IPS DF 6.9 (cell line): Measurements from ENCODE around the gene FAM117B.

Experiments
- DNase-seq: peaks from one replicate; pipeline ENCODE4 v3.0.0-alpha.2; 2013; ENCODE audit warnings: low read depth, low spot score
- H3K27ac ChIP-seq: one replicate; pipeline ENCODE4 v1.5.1; 2013; ENCODE audit warnings: low read length, control low read depth
- H3K27me3 ChIP-seq: 2 replicates; pipeline ENCODE4 v1.6.1; 2013; ENCODE audit warnings: mild to moderate bottlenecking, low read length; ENCODE audit not compliant: control insufficient read depth, insufficient read depth
- H3K36me3 ChIP-seq: 2 replicates; pipeline ENCODE4 v1.6.1; 2013; ENCODE audit warnings: low read length; ENCODE audit not compliant: control insufficient read depth, insufficient read depth
- H3K4me1 ChIP-seq: 2 replicates; pipeline ENCODE4 v1.6.1; 2013; ENCODE audit warnings: low read length; ENCODE audit not compliant: control insufficient read depth, insufficient read depth
- H3K4me3 ChIP-seq: 2 replicates; pipeline ENCODE4 v1.5.1; 2013; ENCODE audit warnings: mild to moderate bottlenecking, low read length
- H3K9me3 ChIP-seq: 2 replicates; pipeline ENCODE4 v1.6.1; 2013; ENCODE audit warnings: low read length, inconsistent platforms; ENCODE audit not compliant: control insufficient read depth, insufficient read depth
- WGBS: extraction: QIAGEN DNeasy Blood & Tissue Kit; methylation state at CpG from one replicate; pipeline ENCODE4 v1.1.7; 2013; ENCODE audit warnings: mixed read lengths, missing lambda C conversion rate; ENCODE audit not compliant: insufficient read length, insufficient coverage; 5-methylcytosine and 5-hydroxymethylcytosine counted together

Gene FAM117B

DNA sequence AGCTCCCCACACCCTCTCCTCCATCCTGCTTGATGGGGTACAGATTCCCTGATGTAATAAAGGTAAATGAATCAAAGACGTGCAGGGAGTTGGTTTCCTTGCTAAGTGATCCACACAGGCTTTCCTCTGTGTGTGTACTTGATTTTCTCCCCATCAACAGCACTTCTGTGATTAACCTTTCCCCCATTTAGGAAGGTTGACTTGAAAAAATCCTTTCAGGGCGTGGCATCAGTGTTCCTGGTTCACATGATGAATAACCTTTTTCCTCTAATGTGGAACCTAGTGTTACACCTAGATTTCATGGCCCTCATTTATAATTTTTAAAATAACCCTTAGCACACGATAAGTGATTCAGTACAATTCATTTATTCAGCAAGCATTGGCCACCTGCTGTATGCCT is 121.8 kb downstream of the FAM117B start:
- Histone ChIP-seq H3K27ac (no peak overlapping the region), H3K9me3 (no peaks in the 10 kb centered on the region), H3K36me3 (peaks cover 12% of the 10 kb centered on the region), H3K27me3 (no peaks in the 10 kb centered on the region), H3K4me3 (no peak overlapping the region), H3K4me1 (no peaks in the 10 kb centered on the region)
- WGBS: no CpG with 5 or more reads among the region's 3 CpGs
- DNase-seq: no peak

DNA sequence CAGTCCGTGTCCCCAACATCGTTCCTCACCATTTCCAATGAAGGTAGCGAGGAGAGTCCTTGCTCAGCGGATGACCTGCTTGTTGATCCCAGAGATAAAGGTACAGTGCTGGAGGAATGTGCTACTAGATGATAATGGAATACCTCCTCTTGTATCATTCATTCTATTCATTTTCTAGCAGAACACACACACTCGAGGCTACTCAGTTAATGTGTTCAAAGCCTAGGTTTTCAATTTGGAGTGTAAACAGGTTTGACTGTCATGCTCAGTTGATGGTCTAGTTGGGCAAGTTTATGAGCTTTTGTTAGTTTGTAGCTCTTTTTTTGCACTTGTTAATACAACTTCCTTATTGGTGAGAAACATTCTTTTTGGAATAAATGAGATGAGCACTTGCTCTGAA is 122.6 kb downstream of the FAM117B start:
- Histone ChIP-seq H3K27ac (no peak overlapping the region), H3K36me3 (peaks cover 12% of the 10 kb centered on the region), H3K27me3 (no peaks in the 10 kb centered on the region), H3K4me3 (no peak overlapping the region), H3K9me3 (no peaks in the 10 kb centered on the region), H3K4me1 (no peaks in the 10 kb centered on the region)
- no CpG with 5 or more reads among the region's 5 CpGs for WGBS
- no peak for DNase-seq

DNA sequence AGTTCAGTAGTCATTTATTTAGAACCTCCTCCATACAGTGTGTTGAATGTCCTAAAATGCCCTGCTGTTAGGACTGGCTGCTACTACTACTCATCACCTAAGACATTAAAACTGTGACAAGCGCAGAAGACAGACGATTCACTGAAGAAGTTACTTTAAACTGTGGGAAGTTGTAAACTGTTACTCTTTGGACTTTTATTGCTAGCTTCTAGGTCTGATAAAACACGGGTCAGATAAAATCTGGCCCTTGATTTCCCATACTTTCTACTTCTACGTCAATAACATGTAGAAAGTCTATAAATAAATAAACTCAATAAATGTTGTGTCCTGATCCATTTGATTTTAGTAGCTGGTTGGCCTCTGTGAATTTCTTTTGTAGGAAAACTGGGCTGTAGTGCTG is 123.4 kb downstream of the FAM117B start:
- no peaks in the 10 kb centered on the region for H3K9me3 ChIP-seq
- no peak overlapping the region for H3K27ac ChIP-seq
- H3K27me3 ChIP-seq: no peaks in the 10 kb centered on the region
- no peak for DNase-seq
- peaks cover 12% of the 10 kb centered on the region for H3K36me3 ChIP-seq
- H3K4me3 ChIP-seq: no peak overlapping the region
- WGBS: no CpG with 5 or more reads among the region's 4 CpGs
- no peaks in the 10 kb centered on the region for H3K4me1 ChIP-seq

DNA sequence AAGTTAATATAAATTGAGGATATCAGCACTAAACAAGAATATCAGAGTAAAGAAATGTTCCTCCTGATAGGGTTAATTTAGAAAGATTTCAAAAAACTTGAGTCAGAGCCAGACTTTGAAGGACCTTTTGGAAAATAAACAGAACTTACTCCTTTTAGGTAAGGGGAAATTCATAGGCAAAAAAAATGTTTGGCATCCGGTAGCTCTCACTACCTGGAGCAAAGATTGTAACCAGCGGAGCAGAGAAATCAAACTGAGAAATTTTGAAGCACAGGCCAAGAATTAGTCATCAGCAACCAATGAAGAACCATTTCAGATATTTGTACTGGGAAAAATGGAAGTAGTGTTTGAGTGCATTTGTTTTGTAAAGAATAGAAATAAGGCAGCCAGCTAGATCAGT is 123.8 kb downstream of the FAM117B start:
- H3K36me3 ChIP-seq: peaks cover 12% of the 10 kb centered on the region
- no peaks in the 10 kb centered on the region for H3K27me3 ChIP-seq
- no peak overlapping the region for H3K4me3 ChIP-seq
- H3K9me3 ChIP-seq: no peaks in the 10 kb centered on the region
- WGBS: no CpG with 5 or more reads among the region's 2 CpGs
- H3K4me1 ChIP-seq: no peaks in the 10 kb centered on the region
- H3K27ac ChIP-seq: no peak overlapping the region
- no peak for DNase-seq

DNA sequence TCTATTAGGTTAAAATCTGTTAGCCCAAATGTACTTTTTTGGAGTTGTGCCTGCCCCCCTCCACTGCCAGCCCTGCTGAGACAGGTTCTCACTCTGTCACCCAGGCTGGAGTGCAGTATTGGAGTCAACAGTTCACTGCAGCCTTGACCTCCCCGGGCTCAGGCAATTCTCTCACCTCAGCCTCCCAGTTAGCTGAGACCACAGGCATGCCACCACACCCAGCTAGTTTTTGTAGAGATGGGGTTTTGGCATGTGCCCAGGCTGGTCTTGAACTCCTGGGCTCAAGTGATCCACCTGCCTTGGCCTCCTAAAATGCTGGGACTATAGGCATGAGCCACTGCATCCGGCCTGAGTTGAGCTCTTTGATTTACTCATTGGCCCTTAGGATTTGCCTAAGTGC is 126.1 kb downstream of the FAM117B start:
- H3K36me3 ChIP-seq: peaks cover 15% of the 10 kb centered on the region

DNA sequence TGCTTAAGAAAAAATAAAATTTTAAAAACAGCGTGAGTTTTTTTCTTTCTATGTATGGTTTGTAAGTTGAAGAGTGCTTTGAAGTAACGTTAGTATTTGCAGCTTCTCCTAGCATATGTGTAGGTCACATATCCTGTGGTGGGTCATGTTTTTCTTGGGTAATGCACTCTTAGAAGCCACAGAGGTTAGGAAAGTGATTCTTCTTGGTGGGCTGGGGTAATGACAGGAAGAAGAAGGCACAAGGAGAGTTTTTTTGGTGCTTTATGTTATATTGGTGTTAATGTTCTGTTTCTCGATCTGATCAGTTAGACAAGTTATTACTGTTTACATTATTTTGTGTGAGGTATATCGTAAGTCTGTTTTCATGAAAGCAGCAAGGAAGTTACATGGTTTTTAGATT is 127.8 kb downstream of the FAM117B start:
- WGBS: no CpG with 5 or more reads among the region's 4 CpGs
- no peaks in the 10 kb centered on the region for H3K4me1 ChIP-seq
- no peak for DNase-seq

More for the DNA sequence above, 126.1 kb downstream of the FAM117B start:
- H3K27ac ChIP-seq: no peak overlapping the region
- no CpG with 5 or more reads among the region's 2 CpGs for WGBS
- no peaks in the 10 kb centered on the region for H3K9me3 ChIP-seq
- no peaks in the 10 kb centered on the region for H3K4me1 ChIP-seq
- no peak for DNase-seq
- H3K4me3 ChIP-seq: no peak overlapping the region
- H3K27me3 ChIP-seq: no peaks in the 10 kb centered on the region

DNA sequence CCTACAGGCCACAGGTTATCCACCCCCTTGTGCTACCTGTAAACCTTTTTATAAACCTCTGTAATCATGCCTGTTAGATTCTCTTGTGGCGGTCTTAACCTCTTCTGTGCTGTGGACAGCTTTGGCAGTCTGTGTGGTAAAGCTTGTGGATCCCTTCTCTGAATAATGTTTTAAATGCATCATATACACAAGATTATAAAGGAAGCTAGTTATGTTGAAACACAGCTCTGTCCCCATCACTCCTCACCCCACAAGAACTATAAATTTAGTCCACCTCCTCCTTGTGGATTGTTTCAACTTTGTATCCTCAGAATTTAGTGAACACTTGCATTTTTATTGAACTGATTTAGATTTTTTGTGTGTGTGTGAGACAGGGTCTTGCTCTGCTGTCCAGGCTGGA is 129.1 kb downstream of the FAM117B start:
- Histone ChIP-seq H3K4me1 (no peaks in the 10 kb centered on the region), H3K27ac (no peak overlapping the region), H3K4me3 (no peak overlapping the region), H3K36me3 (peaks cover 10% of the 10 kb centered on the region), H3K27me3 (no peaks in the 10 kb centered on the region), H3K9me3 (no peaks in the 10 kb centered on the region)
- no CpG with 5 or more reads among the region's 1 CpG for WGBS
- no peak for DNase-seq

More for the DNA sequence above, 127.8 kb downstream of the FAM117B start:
- Histone ChIP-seq H3K27ac (no peak overlapping the region), H3K4me3 (no peak overlapping the region), H3K9me3 (no peaks in the 10 kb centered on the region), H3K36me3 (peaks cover 10% of the 10 kb centered on the region), H3K27me3 (no peaks in the 10 kb centered on the region)

DNA sequence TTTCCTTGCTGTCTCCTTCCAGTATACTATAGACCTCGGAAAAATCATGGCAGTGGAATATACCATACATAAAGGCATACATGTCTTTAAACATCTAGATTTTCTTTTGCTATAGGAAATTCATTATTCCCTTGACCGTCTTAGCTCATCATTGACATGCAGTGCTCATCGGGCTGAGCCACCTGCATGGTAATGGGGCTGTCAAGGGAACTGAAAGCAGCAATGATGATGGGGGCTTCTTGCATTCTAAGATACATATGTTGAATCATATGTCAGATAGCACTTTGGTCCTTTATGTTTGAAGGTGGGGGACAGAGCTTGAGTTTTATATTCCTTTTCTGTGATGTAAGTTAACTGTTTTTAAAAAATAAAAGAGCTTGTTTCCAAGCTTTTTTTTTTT is 130.2 kb downstream of the FAM117B start:
- no CpG with 5 or more reads among the region's 3 CpGs for WGBS

DNA sequence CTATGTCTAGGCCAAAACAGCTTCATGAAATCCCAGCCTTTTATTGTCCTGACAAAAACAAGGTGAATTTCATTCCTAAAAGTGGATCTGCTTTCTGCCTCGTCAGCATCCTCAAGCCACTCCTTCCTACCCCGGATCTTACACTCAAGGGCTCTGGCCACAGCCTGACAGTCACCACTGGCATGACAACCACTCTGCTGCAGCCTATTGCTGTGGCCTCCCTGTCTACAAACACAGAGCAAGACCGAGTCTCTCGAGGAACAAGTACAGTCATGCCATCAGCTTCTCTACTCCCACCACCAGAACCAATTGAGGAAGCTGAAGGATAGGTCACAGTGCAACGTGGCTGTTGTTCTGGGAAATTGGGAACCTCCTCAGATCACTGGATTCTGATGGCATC is 130.7 kb downstream of the FAM117B start:
- Histone ChIP-seq H3K4me3 (no peak overlapping the region), H3K4me1 (no peaks in the 10 kb centered on the region), H3K27ac (no peak overlapping the region), H3K27me3 (no peaks in the 10 kb centered on the region), H3K9me3 (no peaks in the 10 kb centered on the region), H3K36me3 (peaks cover 5% of the 10 kb centered on the region; the same call in 1 of the 2 replicates)
- DNase-seq: no peak
- WGBS: no CpG with 5 or more reads among the region's 5 CpGs

More for the DNA sequence above, 130.2 kb downstream of the FAM117B start:
- Histone ChIP-seq H3K27ac (no peak overlapping the region), H3K9me3 (no peaks in the 10 kb centered on the region), H3K4me1 (no peaks in the 10 kb centered on the region), H3K27me3 (no peaks in the 10 kb centered on the region), H3K4me3 (no peak overlapping the region), H3K36me3 (peaks cover 8% of the 10 kb centered on the region)
- no peak for DNase-seq

DNA sequence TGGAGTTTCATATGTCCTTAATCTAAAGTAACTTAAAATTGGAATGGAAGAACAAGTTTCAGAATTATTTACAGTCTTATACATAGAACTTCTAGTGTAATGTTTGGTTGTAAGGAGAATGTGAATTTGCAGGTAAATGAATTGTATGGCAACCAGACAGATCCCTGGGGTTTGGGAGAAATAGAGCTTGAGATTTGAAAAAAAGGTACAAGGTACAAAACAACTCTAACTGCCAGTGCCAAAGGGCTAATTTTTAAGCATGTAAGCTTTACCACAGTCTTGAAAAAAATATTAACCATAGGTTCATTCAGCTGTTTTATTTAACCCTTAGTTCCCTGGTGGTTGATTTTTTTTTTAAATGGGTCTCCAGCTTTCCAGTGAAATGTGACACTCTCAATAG is 133.5 kb downstream of the FAM117B start:
- H3K36me3 ChIP-seq: peaks cover 3% of the 10 kb centered on the region; the same call in 1 of the 2 replicates
- no peaks in the 10 kb centered on the region for H3K4me1 ChIP-seq

DNA sequence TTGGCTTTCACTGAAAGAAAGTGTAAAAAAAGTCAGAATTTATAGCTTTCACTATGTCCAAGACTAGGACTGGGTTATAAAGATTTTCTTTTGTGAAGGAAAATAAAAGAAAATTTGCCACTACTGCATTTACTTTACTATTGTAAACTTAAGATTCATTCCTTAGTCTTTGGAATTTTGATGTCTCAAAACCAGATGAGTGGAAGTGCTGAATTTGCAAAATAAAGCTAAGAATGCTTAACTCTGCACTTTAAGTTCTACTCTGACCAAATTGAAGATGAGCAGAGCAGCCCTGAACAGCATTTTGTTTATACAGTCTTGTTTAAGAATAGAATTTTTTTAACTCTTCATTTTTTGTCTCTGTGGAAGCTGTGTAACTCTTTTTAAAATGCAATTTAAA is 134.4 kb downstream of the FAM117B start:
- H3K27me3 ChIP-seq: no peaks in the 10 kb centered on the region
- no peak for DNase-seq
- H3K36me3 ChIP-seq: peaks cover 3% of the 10 kb centered on the region; the same call in 1 of the 2 replicates

More for the DNA sequence above, 133.5 kb downstream of the FAM117B start:
- H3K9me3 ChIP-seq: no peaks in the 10 kb centered on the region
- H3K27ac ChIP-seq: no peak overlapping the region
- no peak for DNase-seq
- H3K27me3 ChIP-seq: no peaks in the 10 kb centered on the region
- H3K4me3 ChIP-seq: no peak overlapping the region

More for the DNA sequence above, 134.4 kb downstream of the FAM117B start:
- no peaks in the 10 kb centered on the region for H3K9me3 ChIP-seq
- H3K4me1 ChIP-seq: no peaks in the 10 kb centered on the region
- no peak overlapping the region for H3K27ac ChIP-seq
- no peak overlapping the region for H3K4me3 ChIP-seq
